ENCODE measurements around the gene ASTL. TPM values are rescaled to one million over a fixed set of nuclear protein-coding genes. Genes with fewer than 3 reads are reported as not detected.

ASTL gene
- total and polyA plus RNA-seq, 2 experiments from 2014 or later: not detected

GRCh38 chr2:96073170-96073775, 65.0 kb downstream of the ASTL start:
- H3K27me3 ChIP-seq (replicated peaks; ENCODE audit: insufficient read depth): peaks cover 34% of the 10 kb centered on the region
- no peak for DNase-seq
- 53 to 58% methylated on average over 7 of the region's 7 CpGs for WGBS, 2 experiments (ENCODE audit: low coverage in 1 of 2, low lambda C conversion rate in 2 of 2, missing lambda C conversion rate in 2 of 2)
- no peak overlapping the region for H3K4me3 ChIP-seq
- H3K4me1 ChIP-seq (ENCODE audit: insufficient read depth): no peaks in the 10 kb centered on the region
- no peaks in the 10 kb centered on the region for H3F3A ChIP-seq (ENCODE audit: insufficient read depth)
- TF ChIP-seq EZH2phosphoT487 (IDR thresholded peaks at IDR 0.05; ENCODE audit: insufficient read depth, low read depth) (no peak), EZH2 (IDR thresholded peaks at IDR 0.05; ENCODE audit: insufficient read depth, poor library complexity, severe bottlenecking) (no peak)
- no peaks in the 10 kb centered on the region for H3K36me3 ChIP-seq (ENCODE audit: low read depth)
- no peak overlapping the region for H3K9ac ChIP-seq
- no peak overlapping the region for H3K27ac ChIP-seq
- in situ Hi-C loops (cut with MboI): no loop called here
- no peak overlapping the region for H3K4me2 ChIP-seq (ENCODE audit: unreplicated experiment)
- no peak overlapping the region for H2AFZ ChIP-seq
- H3K9me3 ChIP-seq (ENCODE audit: low read depth): no peaks in the 10 kb centered on the region
- H4K20me1 ChIP-seq (ENCODE audit: insufficient read depth): no peaks in the 10 kb centered on the region
- H3K9me2 ChIP-seq (ENCODE audit: insufficient read depth): no peaks in the 10 kb centered on the region
- no peaks in the 10 kb centered on the region for H3K79me2 ChIP-seq (ENCODE audit: insufficient read depth)

Other genes starting within 250 kb of the ASTL start
- 12.2 and 22.5 TPM in 2 replicates for gene ANKRD36C, start 146.7 kb downstream of the ASTL start, total RNA-seq (2014; rRNA removed; shearing (Covaris generic))
- 10.0 and 15.4 TPM in 2 replicates for gene ANKRD36C, start 146.7 kb downstream of the ASTL start, polyA plus RNA-seq (2016; fragmentation: Nextera tagmentation; extraction: Ambion mirVana)
- gene GPAT2, start 103.6 kb downstream of the ASTL start, total RNA-seq (2014; rRNA removed; shearing (Covaris generic)): 0.65 and 1.0 TPM in 2 replicates
- gene GPAT2, start 103.6 kb downstream of the ASTL start, polyA plus RNA-seq (2016; fragmentation: Nextera tagmentation; extraction: Ambion mirVana): 0.38 and 0.71 TPM in 2 replicates
- not detected in 2 replicates for gene ADRA2B, start 21.9 kb downstream of the ASTL start, total RNA-seq (2014; rRNA removed; shearing (Covaris generic))
- not detected in 2 replicates for gene ADRA2B, start 21.9 kb downstream of the ASTL start, polyA plus RNA-seq (2016; fragmentation: Nextera tagmentation; extraction: Ambion mirVana)
- 2.4 and 8.8 TPM in 2 replicates for gene DUSP2, start 6.9 kb upstream of the ASTL start, total RNA-seq (2014; rRNA removed; shearing (Covaris generic))
- 3.1 and 3.3 TPM in 2 replicates for gene DUSP2, start 6.9 kb upstream of the ASTL start, polyA plus RNA-seq (2016; fragmentation: Nextera tagmentation; extraction: Ambion mirVana)
- gene STARD7, start 70.3 kb upstream of the ASTL start, total RNA-seq (2014; rRNA removed; shearing (Covaris generic)): 120 and 129 TPM in 2 replicates
- gene STARD7, start 70.3 kb upstream of the ASTL start, polyA plus RNA-seq (2016; fragmentation: Nextera tagmentation; extraction: Ambion mirVana): 93.3 and 94.2 TPM in 2 replicates
- 43.6 and 46.8 TPM in 2 replicates for gene TMEM127, start 127.5 kb upstream of the ASTL start, total RNA-seq (2014; rRNA removed; shearing (Covaris generic))
- gene TMEM127, start 127.5 kb upstream of the ASTL start, polyA plus RNA-seq (2016; fragmentation: Nextera tagmentation; extraction: Ambion mirVana): 33.4 and 34.0 TPM in 2 replicates
- gene CIAO1, start 127.7 kb upstream of the ASTL start, total RNA-seq (2014; rRNA removed; shearing (Covaris generic)): 110 and 126 TPM in 2 replicates
- 69.3 and 71.1 TPM in 2 replicates for gene CIAO1, start 127.7 kb upstream of the ASTL start, polyA plus RNA-seq (2016; fragmentation: Nextera tagmentation; extraction: Ambion mirVana)
- gene SNRNP200, start 167.0 kb upstream of the ASTL start, total RNA-seq (2014; rRNA removed; shearing (Covaris generic)): 30.6 and 34.2 TPM in 2 replicates
- gene SNRNP200, start 167.0 kb upstream of the ASTL start, polyA plus RNA-seq (2016; fragmentation: Nextera tagmentation; extraction: Ambion mirVana): 40.5 and 41.8 TPM in 2 replicates
- 0.25 and 0.32 TPM in 2 replicates for gene ITPRIPL1, start 186.8 kb upstream of the ASTL start, total RNA-seq (2014; rRNA removed; shearing (Covaris generic))
- 0.06 and 0.19 TPM in 2 replicates for gene ITPRIPL1, start 186.8 kb upstream of the ASTL start, polyA plus RNA-seq (2016; fragmentation: Nextera tagmentation; extraction: Ambion mirVana)
- gene NCAPH, start 197.3 kb upstream of the ASTL start, total RNA-seq (2014; rRNA removed; shearing (Covaris generic)): 2.9 and 6.8 TPM in 2 replicates
- 8.0 and 8.6 TPM in 2 replicates for gene NCAPH, start 197.3 kb upstream of the ASTL start, polyA plus RNA-seq (2016; fragmentation: Nextera tagmentation; extraction: Ambion mirVana)

Data from GM23248 (cell line).